K562 (cell line): Measurements from ENCODE around the gene PSMC3IP. TPM values are rescaled to one million over a fixed set of nuclear protein-coding genes. Genes with fewer than 3 reads are reported as not detected.

ENCODE experiments used
- BRD9 ChIP-seq: fragments of 450-650 bp; IDR thresholded peaks from 2 replicates; pipeline ENCODE4 v1.6.1; 2018; ENCODE audit warnings: low read depth; ENCODE audit not compliant: partially characterized antibody
- CHCHD3 ChIP-seq: fragments of 250-450 bp; sonication (Bioruptor Pico); IDR thresholded peaks from 2 replicates; pipeline ENCODE4 v2.1.2; 2022; ENCODE audit warnings: mild to moderate bottlenecking
- DPF2 ChIP-seq: fragments of 450-650 bp; IDR thresholded peaks from 2 replicates; pipeline ENCODE4 v1.6.1; 2016
- MTA1 ChIP-seq: fragments of 450-650 bp; IDR thresholded peaks from 2 replicates; pipeline ENCODE4 v1.6.1; 2017; ENCODE audit warnings: borderline replicate concordance
- MYC ChIP-seq, 2 experiments: fragments of 250-450 bp in 1 of 2; sonication (Bioruptor Pico) in 1 of 2; IDR thresholded peaks; 2 replicates each; pipeline versions ENCODE4 v1.5.1 to v1.6.1; 2012 to 2021; ENCODE audit warnings: low read depth in 2 of 2, borderline replicate concordance in 1 of 2, improper control_type of control experiment in 1 of 2, low read length in 1 of 2, mild to moderate bottlenecking in 1 of 2, moderate library complexity in 1 of 2
- PYGO2 ChIP-seq: fragments of 450-650 bp; IDR thresholded peaks from 2 replicates; pipeline ENCODE4 v1.6.1; 2016; ENCODE audit warnings: mild to moderate bottlenecking, missing genetic modification characterization, moderate library complexity, missing compliant biosample characterization
- SMARCB1 ChIP-seq: IDR thresholded peaks from 2 replicates; pipeline ENCODE4 v1.6.1; 2011; ENCODE audit warnings: improper control_type of control experiment, low read depth; ENCODE audit not compliant: insufficient read length
- SRSF3 ChIP-seq: fragments of 200-400 bp; formaldehyde crosslinking; IDR thresholded peaks from 2 replicates; pipeline ENCODE4 v1.6.1; 2016; ENCODE audit warnings: mild to moderate bottlenecking, low read length, moderate library complexity; ENCODE audit not compliant: insufficient read depth
- ZBTB11 ChIP-seq, 3 experiments: fragments of 200-800 bp in 1 of 3; fragments of 250-450 bp in 1 of 3; fragments of 450-650 bp in 1 of 3; sonication (Bioruptor Pico) in 1 of 3; sonication (Bioruptor generic) in 1 of 3; formaldehyde crosslinking in 1 of 3; IDR thresholded peaks; 2 replicates each; pipeline versions ENCODE4 v1.6.1 to v1.8.0; 2016 to 2022; ENCODE audit warnings: mild to moderate bottlenecking in 2 of 3, missing genetic modification characterization in 2 of 3, missing compliant biosample characterization in 1 of 3, moderate library complexity in 1 of 3
- ZNF586 ChIP-seq: fragments of 450-650 bp; formaldehyde crosslinking; conservative IDR thresholded peaks from 2 replicates; pipeline ENCODE4 v1.4.0; 2020; ENCODE audit warnings: mild to moderate bottlenecking, moderate library complexity
- polyA plus RNA-seq, 8 experiments: library from polyadenylated mRNA; depleted of rRNA in 4 of 8; stranded (reverse) in 5 of 8; unstranded in 3 of 8; fragments of >200 nt; fragmentation: Nextera tagmentation in 2 of 8; fragmentation: Illumina TruSeq in 1 of 8; extraction: Ambion mirVana in 2 of 8; extraction: Trizol in 1 of 8; gene quantifications; 2 replicates each; pipeline versions ENCODE4 v1.2.1 to v1.2.3, GENCODE V29; 2011 to 2014; ENCODE audit warnings: inconsistent platforms in 1 of 8, missing spikeins in 1 of 8
- total RNA-seq, 7 experiments: library from RNA; depleted of rRNA in 6 of 7; stranded (reverse); fragments of >200 nt in 6 of 7; fragmentation: Illumina TruSeq in 2 of 7; extraction: Trizol in 2 of 7; gene quantifications; 2 replicates each; pipeline versions ENCODE4 v1.2.1 to v1.2.3, GENCODE V29; 2011 to 2021; ENCODE audit warnings: low replicate concordance in 1 of 7
- TF ChIP-seq, protein P1 (sequence below), 2 experiments: fragments of 450-650 bp; IDR thresholded peaks; 2 replicates each; pipeline ENCODE4 v1.6.1; 2016; ENCODE audit warnings: mild to moderate bottlenecking in 2 of 2, borderline replicate concordance in 1 of 2, low read depth in 1 of 2, moderate library complexity in 1 of 2
- TF ChIP-seq, protein P2 (sequence below): fragments of 450-650 bp; IDR thresholded peaks from 2 replicates; pipeline ENCODE4 v1.6.1; 2016; ENCODE audit warnings: missing biosample characterization, missing genetic modification characterization

PSMC3IP gene
- total and polyA plus RNA-seq, 9 of the 15 experiments (the other 6 are each of a cell fraction or from before 2014, with no cell fraction given): 13.8 to 65.6 (median 32.8) TPM

DNA sequence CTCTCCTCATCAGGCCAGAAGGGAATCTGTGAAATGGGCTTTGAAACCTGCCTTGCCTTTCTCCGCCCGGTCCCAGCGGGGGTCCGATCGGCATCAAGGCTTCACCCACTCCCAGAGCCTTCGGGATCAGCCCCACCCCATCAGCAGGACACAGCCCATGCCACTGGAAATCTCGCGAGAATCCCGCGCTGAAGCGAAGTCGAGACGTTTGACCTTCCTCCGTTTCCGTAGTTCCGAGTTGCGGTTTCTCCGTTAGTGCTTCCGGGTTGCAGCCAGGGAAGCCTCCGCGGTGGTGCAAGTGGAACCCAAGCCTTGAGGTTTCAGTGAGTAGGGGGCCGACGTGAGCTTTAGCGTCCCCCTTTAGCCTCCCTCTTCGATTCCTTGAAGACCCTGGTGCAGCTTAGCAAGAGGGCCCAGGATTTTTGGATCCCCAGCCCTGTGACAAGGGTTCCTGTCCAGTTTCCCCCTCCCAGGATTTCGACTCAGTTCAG, 15.6 kb downstream of the PSMC3IP start, which contains the start of gene COASY (continued):
- TF ChIP-seq, protein P1, sequence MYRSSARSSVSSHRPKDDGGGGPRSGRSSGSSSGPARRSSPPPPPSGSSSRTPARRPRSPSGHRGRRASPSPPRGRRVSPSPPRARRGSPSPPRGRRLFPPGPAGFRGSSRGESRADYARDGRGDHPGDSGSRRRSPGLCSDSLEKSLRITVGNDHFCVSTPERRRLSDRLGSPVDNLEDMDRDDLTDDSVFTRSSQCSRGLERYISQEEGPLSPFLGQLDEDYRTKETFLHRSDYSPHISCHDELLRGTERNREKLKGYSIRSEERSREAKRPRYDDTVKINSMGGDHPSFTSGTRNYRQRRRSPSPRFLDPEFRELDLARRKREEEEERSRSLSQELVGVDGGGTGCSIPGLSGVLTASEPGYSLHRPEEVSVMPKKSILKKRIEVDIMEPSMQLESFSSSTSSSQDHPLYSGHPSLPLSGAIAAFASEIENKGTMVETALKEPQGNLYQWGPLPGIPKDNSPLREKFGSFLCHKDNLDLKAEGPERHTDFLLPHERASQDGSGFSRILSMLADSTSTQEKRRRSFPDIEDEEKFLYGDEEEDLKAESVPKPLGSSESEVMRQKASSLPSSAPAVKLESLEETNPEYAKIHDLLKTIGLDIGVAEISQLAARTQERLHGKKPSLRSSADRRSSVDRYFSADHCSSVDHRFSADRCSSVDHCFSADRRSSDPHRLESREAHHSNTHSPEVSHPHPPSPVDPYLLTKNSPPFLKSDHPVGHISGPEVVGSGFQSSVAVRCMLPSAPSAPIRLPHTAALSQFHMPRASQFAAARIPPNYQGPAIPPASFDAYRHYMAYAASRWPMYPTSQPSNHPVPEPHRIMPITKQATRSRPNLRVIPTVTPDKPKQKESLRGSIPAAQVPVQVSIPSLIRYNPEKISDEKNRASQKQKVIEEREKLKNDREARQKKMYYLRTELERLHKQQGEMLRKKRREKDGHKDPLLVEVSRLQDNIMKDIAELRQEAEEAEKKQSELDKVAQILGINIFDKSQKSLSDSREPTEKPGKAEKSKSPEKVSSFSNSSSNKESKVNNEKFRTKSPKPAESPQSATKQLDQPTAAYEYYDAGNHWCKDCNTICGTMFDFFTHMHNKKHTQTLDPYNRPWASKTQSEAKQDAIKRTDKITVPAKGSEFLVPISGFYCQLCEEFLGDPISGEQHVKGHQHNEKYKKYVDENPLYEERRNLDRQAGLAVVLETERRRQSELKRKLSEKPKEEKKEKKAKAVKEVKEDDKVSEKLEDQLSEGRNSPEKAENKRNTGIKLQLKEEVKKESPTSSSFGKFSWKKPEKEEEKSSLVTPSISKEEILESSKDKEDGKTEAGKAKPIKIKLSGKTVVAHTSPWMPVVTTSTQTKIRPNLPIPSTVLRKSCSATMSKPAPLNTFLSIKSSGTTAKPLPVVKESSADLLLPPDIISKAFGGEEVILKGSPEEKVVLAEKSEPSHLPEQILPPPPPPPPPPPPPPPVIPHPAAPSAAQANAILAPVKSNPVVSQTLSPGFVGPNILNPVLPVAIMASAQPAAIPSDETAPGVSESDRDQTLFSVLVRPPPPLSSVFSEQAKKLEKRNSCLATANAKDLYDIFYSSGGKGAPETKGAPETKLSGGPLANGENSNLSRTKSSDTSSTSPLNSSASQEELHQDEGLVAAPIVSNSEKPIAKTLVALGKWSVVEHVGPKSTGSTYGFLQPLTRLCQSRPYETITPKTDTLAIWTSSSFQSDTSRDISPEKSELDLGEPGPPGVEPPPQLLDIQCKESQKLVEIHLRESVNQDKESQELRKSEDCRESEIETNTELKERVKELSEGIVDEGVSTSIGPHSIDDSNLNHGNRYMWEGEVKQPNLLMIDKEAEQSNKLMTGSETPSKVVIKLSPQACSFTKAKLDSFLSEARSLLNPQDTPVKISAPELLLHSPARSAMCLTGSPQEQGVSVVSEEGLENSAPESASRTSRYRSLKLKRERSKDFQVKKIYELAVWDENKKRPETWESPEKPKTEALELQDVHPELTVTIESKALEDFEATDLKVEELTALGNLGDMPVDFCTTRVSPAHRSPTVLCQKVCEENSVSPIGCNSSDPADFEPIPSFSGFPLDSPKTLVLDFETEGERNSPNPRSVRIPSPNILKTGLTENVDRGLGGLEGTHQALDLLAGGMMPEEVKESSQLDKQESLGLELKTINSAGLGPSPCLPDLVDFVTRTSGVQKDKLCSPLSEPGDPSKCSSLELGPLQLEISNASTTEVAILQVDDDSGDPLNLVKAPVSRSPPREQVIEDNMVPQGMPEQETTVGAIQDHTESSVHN (IDR thresholded peaks at IDR 0.05; ENCODE audit: borderline replicate concordance in 1 of 2, low read depth in 1 of 2): no peak
- TF ChIP-seq SMARCB1 (no peak), MYC (IDR thresholded peaks at IDR 0.05; ENCODE audit: low read depth, low read length) (peak; percentile 70; the same call in 1 of the 2 replicates), MYC (CRISPR knock-in tag; IDR thresholded peaks at IDR 0.05; ENCODE audit: borderline replicate concordance, low read depth) (no peak), BRD9 (no peak), MTA1 (no peak; the same call in 1 of the 2 replicates), DPF2 (0 out of 2 replicates have a peak, but pooled peaks have one; percentile 9), SRSF3 (no peak), PYGO2 (tag) (no peak), ZBTB11 (CRISPR knock-in tag; IDR thresholded peaks at IDR 0.05) (peak in 2 of 3 experiments; percentile 35 to 87; a peak in 2 of 6 replicates), CHCHD3 (no peak), ZNF586 (CRISPR knock-in tag) (no peak)
- TF ChIP-seq, protein P2, sequence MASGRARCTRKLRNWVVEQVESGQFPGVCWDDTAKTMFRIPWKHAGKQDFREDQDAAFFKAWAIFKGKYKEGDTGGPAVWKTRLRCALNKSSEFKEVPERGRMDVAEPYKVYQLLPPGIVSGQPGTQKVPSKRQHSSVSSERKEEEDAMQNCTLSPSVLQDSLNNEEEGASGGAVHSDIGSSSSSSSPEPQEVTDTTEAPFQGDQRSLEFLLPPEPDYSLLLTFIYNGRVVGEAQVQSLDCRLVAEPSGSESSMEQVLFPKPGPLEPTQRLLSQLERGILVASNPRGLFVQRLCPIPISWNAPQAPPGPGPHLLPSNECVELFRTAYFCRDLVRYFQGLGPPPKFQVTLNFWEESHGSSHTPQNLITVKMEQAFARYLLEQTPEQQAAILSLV (tag): no peak
